GM21786 (cell line): ENCODE measurements around the gene MMP13.
"Not testable (repeated sequence)": the region's sequence is repeated elsewhere in the genome, so short reads cannot be mapped to it uniquely, and the experiment has no call there.

Experiments
- ATAC-seq: cut with Tn5 transposase; IDR thresholded peaks from one replicate; pipeline ENCODE4 v1.9.1; 2021; ENCODE audit not compliant: unreplicated experiment

Gene MMP13

GRCh38 chr11:102955624-102956023 is at the start of gene MMP13:
Gene MMP13, minus strand, starts transcription at chr11:102955732. Its CDS starts 27 bp downstream, at chr11:102955705.
- no peak for ATAC-seq

- ATAC-seq, result not testable (repeated sequence)
Observed at GRCh38 chr11:103004234-103004633, 48.7 kb upstream of the MMP13 start.

- no peak for ATAC-seq
Observed at GRCh38 chr11:102994105-102994504, 38.6 kb upstream of the MMP13 start.

GRCh38 chr11:102991776-102992175 is 36.2 kb upstream of the MMP13 start:
- ATAC-seq, result no peak

GRCh38 chr11:102990145-102990544 is 34.6 kb upstream of the MMP13 start:
- no peak for ATAC-seq

- ATAC-seq, result no peak
Observed at GRCh38 chr11:102989379-102990047, 34.0 kb upstream of the MMP13 start.

- no peak for ATAC-seq
Observed at GRCh38 chr11:102986815-102987214, 31.3 kb upstream of the MMP13 start.

- ATAC-seq, result no peak
Observed at GRCh38 chr11:102985850-102986249, 30.3 kb upstream of the MMP13 start.

- ATAC-seq, result no peak
Observed at GRCh38 chr11:102983486-102983885, 28.0 kb upstream of the MMP13 start.

GRCh38 chr11:102981324-102981910 is 25.9 kb upstream of the MMP13 start:
- peak; percentile 60 for ATAC-seq

GRCh38 chr11:102974552-102975280 is 19.2 kb upstream of the MMP13 start:
- ATAC-seq, result no peak

- ATAC-seq, result not testable (repeated sequence)
Observed at GRCh38 chr11:102973698-102974097, 18.2 kb upstream of the MMP13 start.

- no peak for ATAC-seq
Observed at GRCh38 chr11:102972853-102973252, 17.3 kb upstream of the MMP13 start.

- ATAC-seq, result no peak
Observed at GRCh38 chr11:102971766-102972165, 16.2 kb upstream of the MMP13 start.

- ATAC-seq, result no peak
Observed at GRCh38 chr11:102967497-102967896, 12.0 kb upstream of the MMP13 start.

- ATAC-seq, result no peak
Observed at GRCh38 chr11:102966011-102966410, 10.5 kb upstream of the MMP13 start.

GRCh38 chr11:102964867-102965266 is 9.3 kb upstream of the MMP13 start:
- ATAC-seq, result no peak

- ATAC-seq, result no peak
Observed at GRCh38 chr11:102957953-102958352, 2.4 kb upstream of the MMP13 start.

- no peak for ATAC-seq
Observed at GRCh38 chr11:102950622-102951081, 4.9 kb downstream of the MMP13 start.

- no peak for ATAC-seq
Observed at GRCh38 chr11:102946237-102946636, 9.3 kb downstream of the MMP13 start.

- ATAC-seq, result peak; percentile 82
Observed at GRCh38 chr11:102940714-102941588, 14.6 kb downstream of the MMP13 start.
